Bronchial epithelial cell (primary cell): ENCODE results near the gene PTPRZ1. TPM values are rescaled to one million over a fixed set of nuclear protein-coding genes. Genes with fewer than 3 reads are reported as not detected.

Experiments used
- DNase-seq: peaks from one replicate; pipeline ENCODE4 v3.0.0-alpha.2; 2010; ENCODE audit warnings: low read depth
- FAIRE-seq: peaks from 2 replicates; lab custom pipeline; 2011; peaks lifted over from hg19 to GRCh38; lab: Jason Lieb, UNC
- H3K27me3 ChIP-seq: 2 replicates; pipeline ENCODE4 v1.5.1; 2011; ENCODE audit warnings: low read length; ENCODE audit not compliant: control insufficient read depth, insufficient read depth
- H3K36me3 ChIP-seq: 2 replicates; pipeline ENCODE4 v1.5.1; 2011; ENCODE audit warnings: low read length; ENCODE audit not compliant: control insufficient read depth, insufficient read depth
- H3K4me3 ChIP-seq: 2 replicates; pipeline ENCODE4 v1.5.1; 2011; ENCODE audit warnings: mild to moderate bottlenecking, low read depth, low read length, control low read depth
- CTCF ChIP-seq: IDR thresholded peaks from 2 replicates; pipeline ENCODE4 v1.5.1; 2011; ENCODE audit warnings: mild to moderate bottlenecking, moderate library complexity, low read length, control low read depth, inconsistent platforms; ENCODE audit not compliant: insufficient read depth, severe bottlenecking
- total RNA-seq: library from RNA; depleted of rRNA; stranded (reverse); fragments of >200 nt; gene quantifications from 2 replicates; pipeline ENCODE4 v1.2.1, GENCODE V29; 2014

The PTPRZ1 gene
- total RNA-seq, 1 donor from 2014 or later = 2.6 TPM

- Histone ChIP-seq H3K36me3 (no peaks in the 10 kb centered on the region), H3K27me3 (no peaks in the 10 kb centered on the region), H3K4me3 (no peak overlapping the region)
- FAIRE-seq (no peak), DNase-seq (no peak)
- no peak for TF ChIP-seq CTCF
These were observed 35.5 kb upstream of the PTPRZ1 start for GRCh38 chr7:121837462-121837861.

- TF ChIP-seq CTCF = no peak
- FAIRE-seq (no peak), DNase-seq (no peak)
- Histone ChIP-seq H3K4me3 (no peak overlapping the region), H3K27me3 (no peaks in the 10 kb centered on the region), H3K36me3 (no peaks in the 10 kb centered on the region)
These were observed 25.9 kb upstream of the PTPRZ1 start for GRCh38 chr7:121847041-121847440.

GRCh38 chr7:121853307-121853706 lies 19.7 kb upstream of the PTPRZ1 start:
- no peak for TF ChIP-seq CTCF
- FAIRE-seq (no peak), DNase-seq (no peak)
- H3K4me3 ChIP-seq = no peak overlapping the region
- no peaks in the 10 kb centered on the region for H3K36me3 ChIP-seq
- H3K27me3 ChIP-seq = no peaks in the 10 kb centered on the region

GRCh38 chr7:121860953-121861352 lies 12.0 kb upstream of the PTPRZ1 start:
- no peak for DNase-seq
- no peak for FAIRE-seq
- H3K36me3 ChIP-seq = no peaks in the 10 kb centered on the region
- H3K4me3 ChIP-seq = no peak overlapping the region
- TF ChIP-seq CTCF = no peak
- H3K27me3 ChIP-seq = no peaks in the 10 kb centered on the region

- Histone ChIP-seq H3K4me3 (no peak overlapping the region), H3K36me3 (no peaks in the 10 kb centered on the region), H3K27me3 (no peaks in the 10 kb centered on the region)
- no peak for TF ChIP-seq CTCF
- DNase-seq = no peak
- no peak for FAIRE-seq
These were observed 10.4 kb upstream of the PTPRZ1 start for GRCh38 chr7:121862591-121862990.

- FAIRE-seq = no peak
- no peak overlapping the region for H3K4me3 ChIP-seq
- TF ChIP-seq CTCF = no peak
- no peaks in the 10 kb centered on the region for H3K36me3 ChIP-seq
- no peak for DNase-seq
- H3K27me3 ChIP-seq = no peaks in the 10 kb centered on the region
These were observed 1.8 kb upstream of the PTPRZ1 start for GRCh38 chr7:121871188-121871587.
